Measurements from ENCODE around the gene ARHGAP28. TPM values are rescaled to one million over a fixed set of nuclear protein-coding genes. Genes with fewer than 3 reads are reported as not detected.
A peak's percentile ranks its signal among the peaks of the same experiment; 100 is the strongest.

ARHGAP28 gene
- total RNA-seq, 6 donors from 2014 or later: 4.1 to 18.9 (median 11.3) TPM

GRCh38 chr18:6891788-6892187 lies 162.3 kb downstream of the ARHGAP28 start:
- peaks cover 0 to 4% (median 0%) of the 10 kb centered on the region in 4 donors for H3K36me3 ChIP-seq
- no peak overlapping the region for H3K27ac ChIP-seq
- WGBS, 2 donors: 95 to 96% methylated on average over 3 of the region's 3 CpGs
- TF ChIP-seq POLR2AphosphoS5 (IDR thresholded peaks at IDR 0.05) (no peak), EP300 (IDR thresholded peaks at IDR 0.05) (no peak), POLR2A (IDR thresholded peaks at IDR 0.05) (no peak), CTCF (IDR thresholded peaks at IDR 0.05) (no peak)
- ATAC-seq (ENCODE audit: low FRiP score in 2 of 2) (no peak), DNase-seq (no peak)
- H3K9me3 ChIP-seq: no peaks in the 10 kb centered on the region
- no peak overlapping the region for H3K4me3 ChIP-seq
- H3K4me1 ChIP-seq: no peaks in the 10 kb centered on the region
- H3K27me3 ChIP-seq: no peaks in the 10 kb centered on the region

GRCh38 chr18:6901286-6901926 lies 171.9 kb downstream of the ARHGAP28 start:
- H3K4me3 ChIP-seq: no peak overlapping the region
- ATAC-seq (ENCODE audit: low FRiP score in 2 of 2) (no peak), DNase-seq (no peak)
- no peaks in the 10 kb centered on the region for H3K9me3 ChIP-seq
- H3K27ac ChIP-seq: no peak overlapping the region
- WGBS, 2 donors: 79 to 82% methylated on average over 3 of the region's 3 CpGs
- H3K27me3 ChIP-seq: no peaks in the 10 kb centered on the region
- no peaks in the 10 kb centered on the region for H3K36me3 ChIP-seq
- TF ChIP-seq POLR2A (IDR thresholded peaks at IDR 0.05): no peak
- TF ChIP-seq EP300 (IDR thresholded peaks at IDR 0.05): no peak
- TF ChIP-seq POLR2AphosphoS5 (IDR thresholded peaks at IDR 0.05): no peak
- TF ChIP-seq CTCF (IDR thresholded peaks at IDR 0.05): no peak
- H3K4me1 ChIP-seq: no peaks in the 10 kb centered on the region

GRCh38 chr18:6917072-6917471 lies 187.6 kb downstream of the ARHGAP28 start:
- H3K4me1 ChIP-seq: no peaks in the 10 kb centered on the region
- DNase-seq (no peak), ATAC-seq (ENCODE audit: low FRiP score in 2 of 2) (no peak)
- TF ChIP-seq CTCF (IDR thresholded peaks at IDR 0.05) (no peak), EP300 (IDR thresholded peaks at IDR 0.05) (no peak), POLR2A (IDR thresholded peaks at IDR 0.05) (no peak), POLR2AphosphoS5 (IDR thresholded peaks at IDR 0.05) (no peak)
- 68 to 84% methylated on average over 3 of the region's 3 CpGs for WGBS, 2 donors
- no peaks in the 10 kb centered on the region for H3K9me3 ChIP-seq
- H3K27ac ChIP-seq: no peak overlapping the region
- H3K36me3 ChIP-seq: no peaks in the 10 kb centered on the region
- H3K4me3 ChIP-seq: no peak overlapping the region
- H3K27me3 ChIP-seq: no peaks in the 10 kb centered on the region

- Histone ChIP-seq H3K4me1 (no peaks in the 10 kb centered on the region), H3K36me3 (no peaks in the 10 kb centered on the region), H3K9me3 (no peaks in the 10 kb centered on the region), H3K4me3 (no peak overlapping the region), H3K27me3 (no peaks in the 10 kb centered on the region), H3K27ac (no peak overlapping the region)
- 71 to 75% methylated on average over 32 to 37 of the region's 37 CpGs for WGBS, 2 donors
- TF ChIP-seq POLR2AphosphoS5 (IDR thresholded peaks at IDR 0.05): no peak
- no peak for TF ChIP-seq EP300 (IDR thresholded peaks at IDR 0.05)
- no peak for TF ChIP-seq POLR2A (IDR thresholded peaks at IDR 0.05)
- peak; percentile 32 to 76 (median 60) for TF ChIP-seq CTCF (IDR thresholded peaks at IDR 0.05)
- DNase-seq (peak in 1 of 2 donors; percentile 73), ATAC-seq (ENCODE audit: low FRiP score in 2 of 2) (peak; percentile 57 to 69)
Measured at GRCh38 chr18:6920099-6920955, 190.8 kb downstream of the ARHGAP28 start.

Measured in upper lobe of left lung (tissue), 6 donors.